HS-5 (cell line): Measurements from ENCODE around the gene CTPS2.

Experiments
- DNase-seq: peaks from one replicate; pipeline ENCODE4 v3.0.0-alpha.2; 2012; ENCODE audit warnings: low read depth

CTPS2 gene

DNA sequence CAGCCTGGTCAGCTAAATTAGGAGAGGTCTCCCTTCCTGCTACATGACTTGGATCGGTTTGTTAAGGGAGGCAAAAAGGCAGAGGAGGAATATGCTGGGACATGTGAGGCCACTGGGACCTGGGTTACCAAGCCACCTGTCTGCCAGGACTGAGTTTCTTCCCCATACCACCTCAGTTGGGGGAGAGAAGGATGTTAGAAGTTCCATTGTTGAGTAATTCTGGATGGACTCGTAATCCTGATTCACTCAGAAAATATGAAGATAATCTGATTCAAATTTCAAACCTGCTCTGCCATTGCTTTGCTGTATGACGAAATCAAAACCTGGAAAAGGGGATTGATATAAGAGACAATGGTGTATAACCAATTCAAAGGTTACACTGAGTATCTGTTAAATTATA lies 159.9 kb downstream of the CTPS2 start:
- peak; percentile 56 for DNase-seq

DNA sequence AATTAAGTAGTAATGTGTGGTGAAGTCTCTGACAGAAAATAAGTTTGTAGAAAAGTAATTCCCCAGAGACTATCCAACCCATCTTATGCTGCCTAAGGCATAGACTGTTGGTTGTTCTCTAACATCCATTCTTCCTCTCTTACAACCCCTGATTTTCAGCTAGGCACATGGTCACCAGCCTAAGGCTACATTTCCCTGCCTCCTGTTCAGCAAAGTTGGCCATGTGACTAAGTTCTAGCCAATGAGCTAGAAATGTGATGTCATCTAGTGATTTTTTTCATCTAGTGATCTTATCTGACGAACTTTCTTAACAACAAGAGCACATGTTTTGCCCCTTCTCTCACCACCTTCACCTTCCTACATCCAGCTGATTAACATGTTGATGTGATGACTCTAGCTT lies 164.8 kb downstream of the CTPS2 start:
- no peak for DNase-seq

DNA sequence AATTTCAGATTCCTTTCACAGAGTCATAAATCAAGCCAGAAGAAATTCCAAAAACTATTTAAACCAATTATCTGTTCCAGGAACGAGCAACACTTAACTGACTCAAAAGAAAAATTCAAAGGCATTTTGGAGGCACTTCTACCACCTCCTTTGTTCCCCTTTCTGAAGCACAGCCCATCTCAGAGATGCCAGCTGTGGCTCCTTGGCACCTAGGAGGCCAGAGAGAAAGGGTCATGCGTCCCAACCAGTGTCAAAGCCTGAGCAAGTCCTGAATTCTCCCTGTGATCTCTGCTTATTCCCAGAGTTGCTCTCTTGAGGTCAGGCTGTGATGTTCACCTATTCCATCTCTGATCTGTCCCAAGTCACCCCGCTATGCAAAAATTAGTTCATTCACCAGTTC lies 167.5 kb downstream of the CTPS2 start:
- DNase-seq, result no peak
